ENCODE measurements around the gene ATP11C. TPM values are rescaled to one million over a fixed set of nuclear protein-coding genes. Genes with fewer than 3 reads are reported as not detected.

ATP11C gene
- total RNA-seq, 4 donors from 2014 or later, result 16.3 to 26.6 (median 18.4) TPM

- WGBS, result 79% methylated on average over 2 of the region's 2 CpGs
- no peak for TF ChIP-seq EP300 (IDR thresholded peaks at IDR 0.05)
- Histone ChIP-seq H3K27me3 (no peaks in the 10 kb centered on the region), H3K36me3 (no peaks in the 10 kb centered on the region), H3K4me1 (no peaks in the 10 kb centered on the region), H3K27ac (no peak overlapping the region), H3K4me3 (no peak overlapping the region), H3K9me3 (no peaks in the 10 kb centered on the region)
- DNase-seq (ENCODE audit: low spot score in 2 of 2), result no peak
These were observed 27.1 kb downstream of the ATP11C start for GRCh38 chrX:139905743-139906142.

GRCh38 chrX:139905051-139905450, 27.8 kb downstream of the ATP11C start:
- no peaks in the 10 kb centered on the region for H3K27me3 ChIP-seq
- H3K9me3 ChIP-seq, result no peaks in the 10 kb centered on the region
- TF ChIP-seq POLR2AphosphoS5 (IDR thresholded peaks at IDR 0.05), result no peak
- TF ChIP-seq CTCF (IDR thresholded peaks at IDR 0.05), result no peak
- no peak for TF ChIP-seq EP300 (IDR thresholded peaks at IDR 0.05)
- TF ChIP-seq POLR2A (IDR thresholded peaks at IDR 0.05), result no peak
- H3K36me3 ChIP-seq, result no peaks in the 10 kb centered on the region
- WGBS, result 63% methylated on average over 3 of the region's 3 CpGs
- H3K27ac ChIP-seq, result no peak overlapping the region
- H3K4me1 ChIP-seq, result no peaks in the 10 kb centered on the region
- DNase-seq (ENCODE audit: low spot score in 2 of 2), result no peak
- no peak overlapping the region for H3K4me3 ChIP-seq

GRCh38 chrX:139903210-139903609, 29.6 kb downstream of the ATP11C start:
- Histone ChIP-seq H3K36me3 (no peaks in the 10 kb centered on the region), H3K4me3 (no peak overlapping the region), H3K27me3 (no peaks in the 10 kb centered on the region), H3K4me1 (no peaks in the 10 kb centered on the region), H3K9me3 (no peaks in the 10 kb centered on the region), H3K27ac (no peak overlapping the region)
- WGBS, result 82% methylated on average over 3 of the region's 3 CpGs
- DNase-seq (ENCODE audit: low spot score in 2 of 2), result no peak
- TF ChIP-seq POLR2AphosphoS5 (IDR thresholded peaks at IDR 0.05), result no peak
- TF ChIP-seq EP300 (IDR thresholded peaks at IDR 0.05), result no peak
- no peak for TF ChIP-seq POLR2A (IDR thresholded peaks at IDR 0.05)
- TF ChIP-seq CTCF (IDR thresholded peaks at IDR 0.05), result no peak

GRCh38 chrX:139902559-139902958, 30.3 kb downstream of the ATP11C start:
- Histone ChIP-seq H3K36me3 (no peaks in the 10 kb centered on the region), H3K4me1 (no peaks in the 10 kb centered on the region), H3K9me3 (no peaks in the 10 kb centered on the region), H3K27ac (no peak overlapping the region), H3K4me3 (no peak overlapping the region), H3K27me3 (no peaks in the 10 kb centered on the region)
- WGBS, result 78% methylated on average over 2 of the region's 2 CpGs
- TF ChIP-seq CTCF (IDR thresholded peaks at IDR 0.05) (no peak), POLR2AphosphoS5 (IDR thresholded peaks at IDR 0.05) (no peak)
- no peak for DNase-seq (ENCODE audit: low spot score in 2 of 2)

GRCh38 chrX:139898334-139898733, 34.5 kb downstream of the ATP11C start:
- WGBS, result 85% methylated on average over 2 of the region's 2 CpGs
- Histone ChIP-seq H3K4me1 (no peaks in the 10 kb centered on the region), H3K36me3 (no peaks in the 10 kb centered on the region), H3K27me3 (no peaks in the 10 kb centered on the region), H3K4me3 (no peak overlapping the region), H3K9me3 (no peaks in the 10 kb centered on the region), H3K27ac (no peak overlapping the region)
- no peak for DNase-seq (ENCODE audit: low spot score in 2 of 2)
- TF ChIP-seq POLR2A (IDR thresholded peaks at IDR 0.05), result no peak
- TF ChIP-seq EP300 (IDR thresholded peaks at IDR 0.05), result no peak
- no peak for TF ChIP-seq POLR2AphosphoS5 (IDR thresholded peaks at IDR 0.05)
- TF ChIP-seq CTCF (IDR thresholded peaks at IDR 0.05), result no peak

GRCh38 chrX:139892512-139892911, 40.3 kb downstream of the ATP11C start:
- H3K36me3 ChIP-seq, result no peaks in the 10 kb centered on the region
- H3K4me3 ChIP-seq, result no peak overlapping the region
- no peaks in the 10 kb centered on the region for H3K27me3 ChIP-seq
- 39% methylated on average over 2 of the region's 2 CpGs for WGBS
- H3K9me3 ChIP-seq, result no peaks in the 10 kb centered on the region
- TF ChIP-seq CTCF (IDR thresholded peaks at IDR 0.05) (no peak), POLR2AphosphoS5 (IDR thresholded peaks at IDR 0.05) (no peak), EP300 (IDR thresholded peaks at IDR 0.05) (no peak), POLR2A (IDR thresholded peaks at IDR 0.05) (no peak)
- no peaks in the 10 kb centered on the region for H3K4me1 ChIP-seq
- no peak overlapping the region for H3K27ac ChIP-seq
- no peak for DNase-seq (ENCODE audit: low spot score in 2 of 2)
